Osteocyte (in vitro differentiated cells): Measurements from ENCODE around the gene TMEM147. TPM values are rescaled to one million over a fixed set of nuclear protein-coding genes. Genes with fewer than 3 reads are reported as not detected.

Experiments used
- DNase-seq: peaks from one replicate; pipeline ENCODE4 v3.0.0; 2021; ENCODE audit warnings: mixed read lengths; ENCODE audit not compliant: unreplicated experiment; ENCODE audit errors: extremely low spot score
- H3K27ac Mint-ChIP-seq: one replicate; pipeline ENCODE4 v1.8.0; 2021; ENCODE audit warnings: mild to moderate bottlenecking, mixed read lengths; ENCODE audit not compliant: unreplicated experiment
- H3K27me3 Mint-ChIP-seq: one replicate; pipeline ENCODE4 v1.8.0; 2021; ENCODE audit warnings: mixed read lengths; ENCODE audit not compliant: unreplicated experiment
- H3K36me3 Mint-ChIP-seq: one replicate; pipeline ENCODE4 v1.8.0; 2021; ENCODE audit warnings: mixed read lengths; ENCODE audit not compliant: unreplicated experiment
- H3K4me1 Mint-ChIP-seq: one replicate; pipeline ENCODE4 v1.8.0; 2021; ENCODE audit warnings: mixed read lengths; ENCODE audit not compliant: unreplicated experiment
- H3K4me3 Mint-ChIP-seq: one replicate; pipeline ENCODE4 v1.8.0; 2021; ENCODE audit warnings: mild to moderate bottlenecking, moderate library complexity, mixed read lengths; ENCODE audit not compliant: unreplicated experiment
- H3K9me3 Mint-ChIP-seq: one replicate; pipeline ENCODE4 v1.8.0; 2021; ENCODE audit warnings: mixed read lengths; ENCODE audit not compliant: unreplicated experiment
- total RNA-seq: library from RNA; stranded (reverse); gene quantifications from 2 replicates; pipeline ENCODE4 v1.2.1, GENCODE V29; 2021
- TF ChIP-seq, protein P1 (sequence below): fragments of 200-600 bp; sonication (generic); IDR thresholded peaks from 2 replicates; pipeline ENCODE4 v1.5.0; 2021; ENCODE audit warnings: antibody characterized with exemption, mild to moderate bottlenecking, moderate library complexity

Gene TMEM147
- total RNA-seq, 1 donor from 2014 or later, result 110 TPM

- peaks cover 20% of the 10 kb centered on the region for H3K4me1 Mint-ChIP-seq
- H3K27me3 Mint-ChIP-seq, result no peaks in the 10 kb centered on the region
- TF ChIP-seq, protein P1, sequence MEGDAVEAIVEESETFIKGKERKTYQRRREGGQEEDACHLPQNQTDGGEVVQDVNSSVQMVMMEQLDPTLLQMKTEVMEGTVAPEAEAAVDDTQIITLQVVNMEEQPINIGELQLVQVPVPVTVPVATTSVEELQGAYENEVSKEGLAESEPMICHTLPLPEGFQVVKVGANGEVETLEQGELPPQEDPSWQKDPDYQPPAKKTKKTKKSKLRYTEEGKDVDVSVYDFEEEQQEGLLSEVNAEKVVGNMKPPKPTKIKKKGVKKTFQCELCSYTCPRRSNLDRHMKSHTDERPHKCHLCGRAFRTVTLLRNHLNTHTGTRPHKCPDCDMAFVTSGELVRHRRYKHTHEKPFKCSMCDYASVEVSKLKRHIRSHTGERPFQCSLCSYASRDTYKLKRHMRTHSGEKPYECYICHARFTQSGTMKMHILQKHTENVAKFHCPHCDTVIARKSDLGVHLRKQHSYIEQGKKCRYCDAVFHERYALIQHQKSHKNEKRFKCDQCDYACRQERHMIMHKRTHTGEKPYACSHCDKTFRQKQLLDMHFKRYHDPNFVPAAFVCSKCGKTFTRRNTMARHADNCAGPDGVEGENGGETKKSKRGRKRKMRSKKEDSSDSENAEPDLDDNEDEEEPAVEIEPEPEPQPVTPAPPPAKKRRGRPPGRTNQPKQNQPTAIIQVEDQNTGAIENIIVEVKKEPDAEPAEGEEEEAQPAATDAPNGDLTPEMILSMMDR, result no peak
- no peaks in the 10 kb centered on the region for H3K9me3 Mint-ChIP-seq
- no peak overlapping the region for H3K27ac Mint-ChIP-seq
- DNase-seq, result no peak
- no peak overlapping the region for H3K4me3 Mint-ChIP-seq
- no peaks in the 10 kb centered on the region for H3K36me3 Mint-ChIP-seq
These were observed 3.2 kb upstream of the TMEM147 start for GRCh38 chr19:35542209-35542608.

GRCh38 chr19:35543280-35544109, 1.9 kb upstream of the TMEM147 start:
- Mint-ChIP-seq H3K9me3 (no peaks in the 10 kb centered on the region), H3K4me3 (peak overlapping the region; percentile 4)
- no peak for DNase-seq

DNA sequence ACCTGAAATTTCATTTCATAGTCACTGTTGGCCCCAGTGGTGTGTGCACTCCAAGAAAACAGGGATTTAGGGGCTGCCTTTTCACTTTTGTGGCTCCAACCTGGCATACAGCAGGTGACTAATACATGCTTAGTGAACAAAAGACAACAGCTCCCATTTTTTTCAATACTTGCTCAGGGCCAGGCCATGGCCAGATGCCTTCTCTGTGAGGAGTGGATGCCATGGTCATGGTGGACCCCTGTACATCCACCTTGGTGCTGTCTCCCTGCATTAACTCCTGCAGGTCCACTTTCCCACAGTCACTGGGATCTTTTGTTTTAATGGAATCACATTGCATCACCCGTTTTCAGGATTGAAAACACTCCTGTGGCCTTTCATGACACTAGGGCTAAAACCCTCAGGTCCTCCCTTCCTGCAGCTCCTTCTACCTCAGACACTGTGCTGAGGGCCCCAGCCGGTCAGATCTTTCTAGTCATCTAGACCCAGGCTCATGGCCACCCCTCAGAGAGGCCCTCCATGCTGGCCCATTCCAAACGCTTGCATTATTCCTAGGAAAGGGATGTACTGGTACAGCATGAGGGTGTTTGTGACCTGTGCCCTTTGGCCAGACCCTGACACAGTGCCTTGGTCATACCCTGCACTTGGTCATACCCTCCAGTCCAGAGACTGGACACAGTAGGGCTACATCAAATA, 1.2 kb upstream of the TMEM147 start:
- no peaks in the 10 kb centered on the region for H3K27me3 Mint-ChIP-seq
- H3K4me1 Mint-ChIP-seq, result peaks cover 23% of the 10 kb centered on the region
- no peaks in the 10 kb centered on the region for H3K9me3 Mint-ChIP-seq
- TF ChIP-seq, protein P1, result no peak
- DNase-seq, result no peak
- peak overlapping the region; percentile 88 for H3K4me3 Mint-ChIP-seq
- H3K36me3 Mint-ChIP-seq, result no peaks in the 10 kb centered on the region
- peak overlapping the region; percentile 87 for H3K27ac Mint-ChIP-seq

More at GRCh38 chr19:35543280-35544109, 1.9 kb upstream of the TMEM147 start:
- Mint-ChIP-seq H3K27me3 (no peaks in the 10 kb centered on the region), H3K36me3 (no peaks in the 10 kb centered on the region), H3K27ac (no peak overlapping the region), H3K4me1 (peaks cover 20% of the 10 kb centered on the region)
- TF ChIP-seq, protein P1, result no peak

DNA sequence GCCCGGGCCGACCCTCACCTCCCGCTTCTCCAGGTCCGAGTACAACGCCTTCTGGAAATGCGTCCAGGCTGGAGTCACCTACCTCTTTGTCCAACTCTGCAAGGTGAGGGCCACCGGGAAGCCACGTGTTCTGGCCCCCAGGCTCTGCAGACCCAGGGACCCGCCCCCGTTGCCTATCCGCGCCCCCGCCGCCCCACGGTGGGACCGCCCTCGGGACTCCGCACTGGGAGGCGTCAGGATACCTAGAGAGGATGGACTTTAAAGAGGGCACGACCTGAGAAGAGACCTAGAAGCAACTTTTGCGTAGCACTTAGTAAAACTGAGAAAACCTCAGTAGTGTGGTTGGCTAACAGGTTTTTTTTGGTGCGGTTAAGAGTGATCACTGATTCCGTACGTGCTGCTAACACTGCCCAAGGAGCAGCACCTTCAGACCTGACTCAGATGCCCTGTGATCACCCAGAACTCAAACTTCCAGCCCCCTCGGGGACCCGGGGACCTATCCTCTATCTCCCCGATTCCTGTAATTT, 492 bp downstream of the TMEM147 start:
- Mint-ChIP-seq H3K4me3 (peak overlapping the region; percentile 88), H3K4me1 (peaks cover 23% of the 10 kb centered on the region), H3K9me3 (no peaks in the 10 kb centered on the region), H3K27me3 (no peaks in the 10 kb centered on the region), H3K36me3 (no peaks in the 10 kb centered on the region), H3K27ac (peak overlapping the region; percentile 78)
- TF ChIP-seq, protein P1, result no peak
- no peak for DNase-seq

- peak overlapping the region; percentile 88 for H3K4me3 Mint-ChIP-seq
- H3K9me3 Mint-ChIP-seq, result no peaks in the 10 kb centered on the region
- H3K27me3 Mint-ChIP-seq, result no peaks in the 10 kb centered on the region
- H3K4me1 Mint-ChIP-seq, result peaks cover 23% of the 10 kb centered on the region
- TF ChIP-seq, protein P1, result no peak
- no peaks in the 10 kb centered on the region for H3K36me3 Mint-ChIP-seq
- H3K27ac Mint-ChIP-seq, result peak overlapping the region; percentile 72
- no peak for DNase-seq
These were observed 1.1 kb downstream of the TMEM147 start for GRCh38 chr19:35546532-35546931.
